AG10803 (cell line): ENCODE results near the gene TSC22D1.

Experiments used
- DNase-seq: peaks from one replicate; pipeline ENCODE4 v3.0.0; 2010; ENCODE audit warnings: low read depth
- H3K4me3 ChIP-seq: 2 replicates; pipeline ENCODE4 v1.5.1; 2011; ENCODE audit warnings: mild to moderate bottlenecking, low read length, control low read depth
- TF ChIP-seq, protein P1 (sequence below): conservative IDR thresholded peaks from 2 replicates; pipeline ENCODE4 v1.5.1; 2011; ENCODE audit warnings: mild to moderate bottlenecking, low read length, control low read depth, inconsistent platforms

Gene TSC22D1

DNA sequence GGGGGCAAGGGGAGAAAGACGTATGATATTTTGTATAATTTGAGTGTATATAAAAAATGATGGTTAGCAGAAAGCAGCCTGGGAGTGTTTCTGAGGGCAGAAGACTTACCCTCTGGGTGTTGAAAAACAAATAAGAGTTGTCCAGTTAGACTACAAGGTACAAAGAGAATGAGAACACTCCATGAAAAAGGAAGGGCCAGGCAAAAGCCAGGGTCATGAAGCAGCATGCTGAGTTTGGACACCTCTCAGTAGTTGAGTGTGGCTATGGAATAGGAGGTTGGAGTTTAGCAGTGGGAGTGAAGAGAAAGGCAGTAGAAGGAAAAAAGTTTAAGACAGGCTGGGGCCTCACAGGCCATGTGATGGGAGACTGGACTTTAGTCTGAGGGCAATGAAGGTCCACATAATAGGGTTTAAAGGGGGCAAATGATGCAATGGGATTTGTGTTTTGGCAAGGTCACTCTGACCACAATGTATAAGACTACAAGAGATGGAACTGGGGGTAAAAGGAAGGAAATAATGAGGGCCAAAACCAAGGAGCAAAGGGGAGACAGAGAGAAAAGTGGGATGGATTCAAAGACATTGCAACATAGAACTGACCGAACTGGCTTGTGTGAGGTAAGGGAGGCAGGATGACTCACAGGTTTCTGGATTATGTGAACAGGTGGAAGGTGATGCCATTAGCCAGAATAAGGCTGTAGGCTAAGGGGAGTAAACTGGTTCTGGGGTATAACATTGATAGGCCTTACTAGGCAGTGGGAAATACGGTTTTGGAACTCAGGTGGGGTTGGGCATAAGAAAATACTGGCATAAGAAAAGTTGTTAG, 125.9 kb downstream of the TSC22D1 start:
- no peak overlapping the region for H3K4me3 ChIP-seq
- TF ChIP-seq, protein P1, sequence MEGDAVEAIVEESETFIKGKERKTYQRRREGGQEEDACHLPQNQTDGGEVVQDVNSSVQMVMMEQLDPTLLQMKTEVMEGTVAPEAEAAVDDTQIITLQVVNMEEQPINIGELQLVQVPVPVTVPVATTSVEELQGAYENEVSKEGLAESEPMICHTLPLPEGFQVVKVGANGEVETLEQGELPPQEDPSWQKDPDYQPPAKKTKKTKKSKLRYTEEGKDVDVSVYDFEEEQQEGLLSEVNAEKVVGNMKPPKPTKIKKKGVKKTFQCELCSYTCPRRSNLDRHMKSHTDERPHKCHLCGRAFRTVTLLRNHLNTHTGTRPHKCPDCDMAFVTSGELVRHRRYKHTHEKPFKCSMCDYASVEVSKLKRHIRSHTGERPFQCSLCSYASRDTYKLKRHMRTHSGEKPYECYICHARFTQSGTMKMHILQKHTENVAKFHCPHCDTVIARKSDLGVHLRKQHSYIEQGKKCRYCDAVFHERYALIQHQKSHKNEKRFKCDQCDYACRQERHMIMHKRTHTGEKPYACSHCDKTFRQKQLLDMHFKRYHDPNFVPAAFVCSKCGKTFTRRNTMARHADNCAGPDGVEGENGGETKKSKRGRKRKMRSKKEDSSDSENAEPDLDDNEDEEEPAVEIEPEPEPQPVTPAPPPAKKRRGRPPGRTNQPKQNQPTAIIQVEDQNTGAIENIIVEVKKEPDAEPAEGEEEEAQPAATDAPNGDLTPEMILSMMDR = no peak
- DNase-seq = no peak

- TF ChIP-seq, protein P1 = no peak
- no peak overlapping the region for H3K4me3 ChIP-seq
- no peak for DNase-seq
These were observed 127.3 kb downstream of the TSC22D1 start for GRCh38 chr13:44448875-44449274.

- TF ChIP-seq, protein P1 = no peak
- no peak for DNase-seq
These were observed 127.8 kb downstream of the TSC22D1 start for GRCh38 chr13:44448373-44448772.

DNA sequence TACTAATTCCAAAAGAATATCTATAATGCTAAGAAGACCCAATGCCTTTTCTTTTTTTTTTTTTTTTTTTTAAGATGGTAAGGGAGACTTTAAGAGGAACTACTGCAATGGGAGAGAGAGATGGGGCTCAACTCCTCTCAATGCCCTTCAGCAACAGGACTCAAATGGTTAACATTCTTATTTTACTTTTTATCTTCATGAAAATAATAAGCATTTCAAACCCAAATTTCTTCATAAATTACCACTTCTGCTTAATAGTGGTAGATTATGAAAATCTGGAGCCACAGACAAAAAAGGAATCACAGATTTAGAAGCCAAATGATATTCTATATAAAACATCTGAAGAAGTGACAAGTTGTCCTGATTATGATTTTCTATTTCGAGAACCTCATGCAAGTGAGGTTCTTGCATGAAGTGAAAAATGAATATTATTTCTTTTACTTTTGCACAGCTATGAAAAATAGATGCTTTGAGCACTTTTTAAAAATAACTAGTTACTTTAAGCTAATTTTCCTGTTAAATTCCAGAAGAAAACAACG, 128.3 kb downstream of the TSC22D1 start:
- no peak overlapping the region for H3K4me3 ChIP-seq
- DNase-seq = no peak
- TF ChIP-seq, protein P1 = no peak

More at GRCh38 chr13:44448373-44448772, 127.8 kb downstream of the TSC22D1 start:
- H3K4me3 ChIP-seq = no peak overlapping the region

GRCh38 chr13:44440046-44440608, 136.0 kb downstream of the TSC22D1 start:
- H3K4me3 ChIP-seq = no peak overlapping the region
- DNase-seq = no peak
- TF ChIP-seq, protein P1 = no peak

DNA sequence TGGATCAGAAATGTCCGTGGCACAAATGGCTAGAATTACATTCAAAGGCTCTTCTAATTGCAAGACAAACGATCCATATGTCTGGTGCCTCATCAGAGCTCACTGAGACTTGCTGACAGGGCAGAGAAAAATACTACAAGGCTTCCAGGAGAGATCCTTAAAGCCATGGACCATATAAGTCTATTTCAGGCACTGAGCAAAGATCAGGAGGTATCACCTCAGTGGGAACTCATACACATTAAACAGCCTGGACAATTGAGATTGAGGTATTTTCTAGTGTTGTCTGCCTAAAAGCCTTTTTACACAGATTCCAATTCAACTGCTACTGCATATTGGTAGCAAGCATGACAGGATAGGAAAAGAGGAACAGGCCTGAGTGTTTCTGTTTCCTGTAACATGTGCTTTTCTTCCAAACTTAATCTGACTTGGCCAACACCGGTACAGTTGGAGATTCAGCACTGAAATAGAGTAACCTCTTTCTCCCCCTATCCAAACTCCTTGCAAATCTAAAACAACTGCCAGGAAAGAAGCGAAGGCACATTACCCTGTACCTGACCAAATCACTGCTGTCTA, 136.6 kb downstream of the TSC22D1 start:
- no peak overlapping the region for H3K4me3 ChIP-seq
- TF ChIP-seq, protein P1 = no peak
- DNase-seq = no peak
